Karpas-422 (cell line): ENCODE results near the gene PACRG. TPM values are rescaled to one million over a fixed set of nuclear protein-coding genes. Genes with fewer than 3 reads are reported as not detected.

Source experiments
- DNase-seq: peaks from one replicate; pipeline ENCODE4 v3.0.0-alpha.2; 2015
- H2AFZ ChIP-seq: fragments of 200-600 bp; sonication (generic); 2 replicates; pipeline ENCODE4 v1.6.1; 2014; ENCODE audit warnings: antibody characterized with exemption, low read length, mixed read lengths
- H3K27ac ChIP-seq: fragments of 200-600 bp; sonication (generic); 2 replicates; pipeline ENCODE4 v1.5.1; 2014; ENCODE audit warnings: mild to moderate bottlenecking, low read length, moderate library complexity
- H3K27me3 ChIP-seq: fragments of 200-600 bp; sonication (generic); 2 replicates; pipeline ENCODE4 v1.6.1; 2014; ENCODE audit warnings: low read length, mixed read lengths
- H3K36me3 ChIP-seq: fragments of 200-600 bp; sonication (generic); 2 replicates; pipeline ENCODE4 v1.6.1; 2014; ENCODE audit warnings: low read length, mixed read lengths; ENCODE audit not compliant: insufficient read depth
- H3K4me1 ChIP-seq: fragments of 200-600 bp; sonication (generic); 2 replicates; pipeline ENCODE4 v1.6.1; 2014; ENCODE audit warnings: mild to moderate bottlenecking, low read length, mixed read lengths
- H3K4me2 ChIP-seq: fragments of 200-600 bp; sonication (generic); 2 replicates; pipeline ENCODE4 v1.6.1; 2014; ENCODE audit warnings: low read length, low read depth, mild to moderate bottlenecking; ENCODE audit not compliant: poor library complexity, severe bottlenecking
- H3K4me3 ChIP-seq: fragments of 200-600 bp; sonication (generic); 2 replicates; pipeline ENCODE4 v1.5.1; 2014; ENCODE audit warnings: mild to moderate bottlenecking, antibody characterized with exemption, low read length, mixed read lengths
- H3K79me2 ChIP-seq: fragments of 200-600 bp; sonication (generic); 2 replicates; pipeline ENCODE4 v1.6.1; 2014; ENCODE audit warnings: mild to moderate bottlenecking, low read length, mixed read lengths
- H3K9ac ChIP-seq: fragments of 200-600 bp; sonication (generic); 2 replicates; pipeline ENCODE4 v1.6.0; 2014; ENCODE audit warnings: low read length
- H3K9me2 ChIP-seq: fragments of 200-600 bp; sonication (generic), shearing (Covaris generic); replicated peaks from 2 replicates; pipeline ENCODE4 v1.6.0; 2014; ENCODE audit warnings: mild to moderate bottlenecking, low read length, moderate library complexity; ENCODE audit not compliant: insufficient read depth
- H3K9me3 ChIP-seq: fragments of 300-700, 200-600 bp; sonication (generic); 2 replicates; pipeline ENCODE4 v1.6.1; 2014; ENCODE audit warnings: low read length, mixed read lengths
- H4K20me1 ChIP-seq: fragments of 200-600 bp; sonication (generic); 2 replicates; pipeline ENCODE4 v1.6.1; 2014; ENCODE audit warnings: mild to moderate bottlenecking, antibody characterized with exemption, low read length, low read depth; ENCODE audit not compliant: insufficient read depth
- total RNA-seq: library from RNA; depleted of rRNA; stranded (reverse); fragments of >200 nt; shearing (Covaris generic); gene quantifications from 2 replicates; pipeline ENCODE4 v1.2.3, GENCODE V29; 2014; ENCODE audit warnings: low replicate concordance

Gene PACRG
- total RNA-seq, 1 experiment from 2014 or later: not detected

GRCh38 chr6:163191704-163192537, 464.1 kb downstream of the PACRG start:
- H4K20me1 ChIP-seq: no peaks in the 10 kb centered on the region
- H3K4me3 ChIP-seq: no peak overlapping the region
- H3K9me2 ChIP-seq: no peaks in the 10 kb centered on the region
- no peak overlapping the region for H3K27ac ChIP-seq
- H2AFZ ChIP-seq: no peak overlapping the region
- no peaks in the 10 kb centered on the region for H3K36me3 ChIP-seq
- H3K9me3 ChIP-seq: peaks cover 7% of the 10 kb centered on the region; the same call in 1 of the 2 replicates
- DNase-seq: no peak
- no peak overlapping the region for H3K4me2 ChIP-seq
- H3K4me1 ChIP-seq: no peaks in the 10 kb centered on the region
- no peaks in the 10 kb centered on the region for H3K79me2 ChIP-seq
- H3K27me3 ChIP-seq: no peaks in the 10 kb centered on the region
- H3K9ac ChIP-seq: no peak overlapping the region

GRCh38 chr6:163192591-163192990, 464.8 kb downstream of the PACRG start:
- no peak overlapping the region for H3K9ac ChIP-seq

GRCh38 chr6:163193326-163193725, 465.6 kb downstream of the PACRG start:
- no peak overlapping the region for H3K9ac ChIP-seq
- DNase-seq: no peak
- no peak overlapping the region for H3K4me2 ChIP-seq
- no peaks in the 10 kb centered on the region for H3K9me2 ChIP-seq
- no peaks in the 10 kb centered on the region for H4K20me1 ChIP-seq
- H3K27ac ChIP-seq: no peak overlapping the region
- H3K79me2 ChIP-seq: no peaks in the 10 kb centered on the region
- no peaks in the 10 kb centered on the region for H3K27me3 ChIP-seq
- H3K4me3 ChIP-seq: no peak overlapping the region
- H2AFZ ChIP-seq: no peak overlapping the region
- H3K36me3 ChIP-seq: no peaks in the 10 kb centered on the region
- no peaks in the 10 kb centered on the region for H3K4me1 ChIP-seq
- peaks cover 7% of the 10 kb centered on the region; the same call in 1 of the 2 replicates for H3K9me3 ChIP-seq

More at GRCh38 chr6:163192591-163192990, 464.8 kb downstream of the PACRG start:
- no peak overlapping the region for H2AFZ ChIP-seq
- H4K20me1 ChIP-seq: no peaks in the 10 kb centered on the region
- DNase-seq: no peak
- H3K27ac ChIP-seq: no peak overlapping the region
- H3K79me2 ChIP-seq: no peaks in the 10 kb centered on the region
- peaks cover 7% of the 10 kb centered on the region; the same call in 1 of the 2 replicates for H3K9me3 ChIP-seq
- no peaks in the 10 kb centered on the region for H3K36me3 ChIP-seq
- H3K4me1 ChIP-seq: no peaks in the 10 kb centered on the region
- H3K27me3 ChIP-seq: no peaks in the 10 kb centered on the region
- no peak overlapping the region for H3K4me2 ChIP-seq
- H3K4me3 ChIP-seq: no peak overlapping the region
- no peaks in the 10 kb centered on the region for H3K9me2 ChIP-seq

- Histone ChIP-seq H3K79me2 (no peaks in the 10 kb centered on the region), H3K9ac (no peak overlapping the region), H2AFZ (no peak overlapping the region), H3K27me3 (no peaks in the 10 kb centered on the region), H3K4me1 (no peaks in the 10 kb centered on the region), H3K9me3 (peaks cover 4% of the 10 kb centered on the region; the same call in 1 of the 2 replicates), H3K4me2 (no peak overlapping the region), H3K36me3 (no peaks in the 10 kb centered on the region), H3K27ac (no peak overlapping the region), H4K20me1 (no peaks in the 10 kb centered on the region), H3K9me2 (no peaks in the 10 kb centered on the region), H3K4me3 (no peak overlapping the region)
- DNase-seq: no peak
These were observed 468.2 kb downstream of the PACRG start for GRCh38 chr6:163195721-163196691.

GRCh38 chr6:163197839-163198238, 470.1 kb downstream of the PACRG start:
- DNase-seq: no peak

GRCh38 chr6:163198396-163198795, 470.6 kb downstream of the PACRG start:
- no peak overlapping the region for H3K4me3 ChIP-seq
- DNase-seq: no peak

More at GRCh38 chr6:163197839-163198238, 470.1 kb downstream of the PACRG start:
- no peaks in the 10 kb centered on the region for H3K9me2 ChIP-seq
- H3K4me1 ChIP-seq: no peaks in the 10 kb centered on the region
- no peaks in the 10 kb centered on the region for H3K79me2 ChIP-seq
- H3K27ac ChIP-seq: no peak overlapping the region
- H2AFZ ChIP-seq: no peak overlapping the region
- H3K4me3 ChIP-seq: no peak overlapping the region
- peaks cover 6% of the 10 kb centered on the region; the same call in 1 of the 2 replicates for H3K9me3 ChIP-seq
- no peak overlapping the region for H3K4me2 ChIP-seq
- no peaks in the 10 kb centered on the region for H3K27me3 ChIP-seq
- H4K20me1 ChIP-seq: no peaks in the 10 kb centered on the region
- no peak overlapping the region for H3K9ac ChIP-seq
- no peaks in the 10 kb centered on the region for H3K36me3 ChIP-seq

GRCh38 chr6:163199371-163199770, 471.6 kb downstream of the PACRG start:
- H3K4me3 ChIP-seq: no peak overlapping the region
- no peaks in the 10 kb centered on the region for H4K20me1 ChIP-seq
- no peak overlapping the region for H3K27ac ChIP-seq
- H3K36me3 ChIP-seq: no peaks in the 10 kb centered on the region
- DNase-seq: no peak
- H2AFZ ChIP-seq: no peak overlapping the region
- no peaks in the 10 kb centered on the region for H3K4me1 ChIP-seq
- H3K9me2 ChIP-seq: no peaks in the 10 kb centered on the region
- H3K9me3 ChIP-seq: peaks cover 6% of the 10 kb centered on the region; the same call in 1 of the 2 replicates
- no peaks in the 10 kb centered on the region for H3K79me2 ChIP-seq
- H3K27me3 ChIP-seq: no peaks in the 10 kb centered on the region
- no peak overlapping the region for H3K4me2 ChIP-seq
- no peak overlapping the region for H3K9ac ChIP-seq

More at GRCh38 chr6:163198396-163198795, 470.6 kb downstream of the PACRG start:
- H4K20me1 ChIP-seq: no peaks in the 10 kb centered on the region
- H3K4me1 ChIP-seq: no peaks in the 10 kb centered on the region
- H3K9ac ChIP-seq: no peak overlapping the region
- no peak overlapping the region for H2AFZ ChIP-seq
- H3K9me3 ChIP-seq: peaks cover 6% of the 10 kb centered on the region; the same call in 1 of the 2 replicates
- H3K36me3 ChIP-seq: no peaks in the 10 kb centered on the region
- no peak overlapping the region for H3K27ac ChIP-seq
- no peak overlapping the region for H3K4me2 ChIP-seq
- no peaks in the 10 kb centered on the region for H3K9me2 ChIP-seq
- H3K79me2 ChIP-seq: no peaks in the 10 kb centered on the region
- no peaks in the 10 kb centered on the region for H3K27me3 ChIP-seq

- no peaks in the 10 kb centered on the region for H3K4me1 ChIP-seq
- no peak for DNase-seq
- H3K27me3 ChIP-seq: no peaks in the 10 kb centered on the region
- no peaks in the 10 kb centered on the region for H3K9me2 ChIP-seq
- H3K9ac ChIP-seq: no peak overlapping the region
- no peaks in the 10 kb centered on the region for H4K20me1 ChIP-seq
- H3K4me2 ChIP-seq: no peak overlapping the region
- H2AFZ ChIP-seq: no peak overlapping the region
- no peaks in the 10 kb centered on the region for H3K36me3 ChIP-seq
- H3K9me3 ChIP-seq: peaks cover 3% of the 10 kb centered on the region; the same call in 1 of the 2 replicates
- H3K79me2 ChIP-seq: no peaks in the 10 kb centered on the region
- H3K4me3 ChIP-seq: no peak overlapping the region
- no peak overlapping the region for H3K27ac ChIP-seq
These were observed 472.5 kb downstream of the PACRG start for GRCh38 chr6:163200289-163200688.
